IMR-90 (cell line): ENCODE results near the gene SLC39A11. TPM values are rescaled to one million over a fixed set of nuclear protein-coding genes. Genes with fewer than 3 reads are reported as not detected.

Experiments
- ATAC-seq: fragments of 200-7000 bp; cut with Tn5 transposase; 2 replicates; pipeline ENCODE4 v1.9.1; 2020; ENCODE audit warnings: low read depth, mild to moderate bottlenecking, moderate library complexity
- BruUV-seq: library from RNA; stranded (reverse); fragments of 400-500 nt; replicated peaks from 2 replicates; lab custom pipeline; 2021; lab: Mats Ljungman, UMichigan
- CTCF ChIA-PET: fragments of 300-600 bp; formaldehyde crosslinking; extraction: SDS; loops from one replicate; lab custom pipeline; 2021; ENCODE audit warnings: antibody characterized with exemption; lab: Yijun Ruan, JAX
- POLR2A ChIA-PET: fragments of 300-600 bp; sonication (Branson Sonifier 250); formaldehyde crosslinking; loops from one replicate; lab custom pipeline; 2022; ENCODE audit warnings: antibody characterized with exemption; ENCODE audit not compliant: unreplicated experiment; lab: Charles Lee
- DNase-seq: peaks from one replicate; pipeline ENCODE4 v3.0.0; 2013
- H2AFZ ChIP-seq: replicated peaks from 2 replicates; pipeline ENCODE3; 2013; ENCODE audit warnings: low read length, mild to moderate bottlenecking; ENCODE audit not compliant: poor library complexity
- H2AK5ac ChIP-seq: 2 replicates; pipeline ENCODE4 v1.6.1; 2013; ENCODE audit warnings: low read depth, low read length, inconsistent platforms
- H2AK9ac ChIP-seq: replicated peaks from 2 replicates; pipeline ENCODE3; 2013; ENCODE audit warnings: mild to moderate bottlenecking, low read depth, low read length, moderate library complexity; ENCODE audit not compliant: poor library complexity
- H2BK120ac ChIP-seq: 2 replicates; pipeline ENCODE4 v1.6.1; 2013; ENCODE audit warnings: low read depth, low read length, inconsistent platforms
- H2BK15ac ChIP-seq: 3 replicates; pipeline ENCODE4 v1.6.1; 2013; ENCODE audit warnings: low read depth, low read length, inconsistent platforms
- H2BK20ac ChIP-seq: 2 replicates; pipeline ENCODE4 v1.6.1; 2013; ENCODE audit warnings: low read depth, mild to moderate bottlenecking, inconsistent platforms, low read length, moderate library complexity
- H2BK5ac ChIP-seq: 2 replicates; pipeline ENCODE4 v1.6.1; 2013; ENCODE audit warnings: mild to moderate bottlenecking, low read depth, low read length, inconsistent platforms; ENCODE audit not compliant: poor library complexity, severe bottlenecking
- H3K14ac ChIP-seq: replicated peaks from 2 replicates; pipeline ENCODE4 v1.6.1; 2013; ENCODE audit warnings: low read depth, low read length, inconsistent platforms
- H3K18ac ChIP-seq: 2 replicates; pipeline ENCODE4 v1.6.1; 2013; ENCODE audit warnings: low read depth, low read length, control low read depth
- H3K23ac ChIP-seq: 2 replicates; pipeline ENCODE4 v1.6.1; 2013; ENCODE audit warnings: low read depth, low read length, inconsistent platforms
- H3K27ac ChIP-seq: 2 replicates; pipeline ENCODE4 v1.5.1; 2013; ENCODE audit warnings: mild to moderate bottlenecking, control low read depth, low read length; ENCODE audit not compliant: insufficient read depth
- H3K27me3 ChIP-seq: 2 replicates; pipeline ENCODE4 v1.6.1; 2013; ENCODE audit warnings: low read length; ENCODE audit not compliant: control insufficient read depth, insufficient read depth
- H3K36me3 ChIP-seq: 2 replicates; pipeline ENCODE4 v1.6.1; 2013; ENCODE audit warnings: low read length, mixed read lengths; ENCODE audit not compliant: control insufficient read depth, insufficient read depth
- H3K4ac ChIP-seq: 2 replicates; pipeline ENCODE4 v1.6.1; 2013; ENCODE audit warnings: low read depth, low read length, inconsistent platforms
- H3K4me1 ChIP-seq: 2 replicates; pipeline ENCODE4 v1.6.1; 2013; ENCODE audit warnings: low read length, mixed read lengths; ENCODE audit not compliant: control insufficient read depth, insufficient read depth
- H3K4me2 ChIP-seq: 2 replicates; pipeline ENCODE4 v1.6.1; 2013; ENCODE audit warnings: low read depth, mild to moderate bottlenecking, control low read depth, low read length, moderate library complexity
- H3K4me3 ChIP-seq: 2 replicates; pipeline ENCODE4 v1.5.1; 2013; ENCODE audit warnings: low read depth, mild to moderate bottlenecking, control low read depth, low read length, moderate library complexity; ENCODE audit not compliant: insufficient read depth
- H3K56ac ChIP-seq: 2 replicates; pipeline ENCODE4 v1.6.1; 2013; ENCODE audit warnings: low read length, inconsistent platforms; ENCODE audit not compliant: insufficient read depth; ENCODE audit errors: extremely low read depth
- H3K79me1 ChIP-seq, 2 experiments: 2 replicates each; pipeline ENCODE4 v1.6.1; 2013; ENCODE audit warnings: low read length in 2 of 2, inconsistent platforms in 1 of 2, low read depth in 1 of 2
- H3K9ac ChIP-seq: 2 replicates; pipeline ENCODE4 v1.6.1; 2013; ENCODE audit warnings: low read depth, low read length, control low read depth
- H3K9me1 ChIP-seq: 2 replicates; pipeline ENCODE4 v1.6.1; 2013; ENCODE audit warnings: low read length, inconsistent platforms; ENCODE audit not compliant: insufficient read depth
- H3K9me3 ChIP-seq: 2 replicates; pipeline ENCODE4 v1.6.1; 2013; ENCODE audit warnings: low read length; ENCODE audit not compliant: control insufficient read depth, insufficient read depth
- H4K20me1 ChIP-seq: 2 replicates; pipeline ENCODE4 v1.6.1; 2013; ENCODE audit warnings: low read length, inconsistent platforms; ENCODE audit not compliant: insufficient read depth
- H4K5ac ChIP-seq: 2 replicates; pipeline ENCODE4 v1.6.1; 2013; ENCODE audit warnings: mild to moderate bottlenecking, low read depth, low read length, control low read depth
- H4K8ac ChIP-seq, 2 experiments: 2 replicates each; pipeline ENCODE4 v1.6.1; 2013; ENCODE audit warnings: low read depth in 2 of 2, low read length in 2 of 2, control low read depth in 1 of 2, inconsistent platforms in 1 of 2
- H4K91ac ChIP-seq: 2 replicates; pipeline ENCODE4 v1.6.1; 2013; ENCODE audit warnings: low read depth, low read length, inconsistent platforms; ENCODE audit not compliant: insufficient read depth
- BHLHE40 ChIP-seq: fragments of 150-350 bp; IDR thresholded peaks from 2 replicates; pipeline ENCODE4 v1.6.1; 2016; ENCODE audit warnings: mild to moderate bottlenecking, low read depth, low read length
- CEBPB ChIP-seq: IDR thresholded peaks from 2 replicates; pipeline ENCODE4 v1.6.1; 2012; ENCODE audit warnings: low read depth, low read length, improper control_type of control experiment
- CHD1 ChIP-seq: IDR thresholded peaks from 2 replicates; pipeline ENCODE4 v1.6.1; 2012; ENCODE audit warnings: low read depth, low read length, improper control_type of control experiment
- FOS ChIP-seq: fragments of 150-350 bp; IDR thresholded peaks from 2 replicates; pipeline ENCODE4 v1.6.1; 2016; ENCODE audit warnings: low read depth, low read length
- MAFK ChIP-seq: IDR thresholded peaks from 2 replicates; pipeline ENCODE4 v1.6.1; 2012; ENCODE audit warnings: low read depth, low read length, improper control_type of control experiment
- MAZ ChIP-seq: IDR thresholded peaks from 2 replicates; pipeline ENCODE4 v1.6.1; 2012; ENCODE audit warnings: low read depth, mild to moderate bottlenecking, low read length, improper control_type of control experiment, moderate library complexity, borderline replicate concordance
- MXI1 ChIP-seq: IDR thresholded peaks from 2 replicates; pipeline ENCODE4 v1.6.1; 2012; ENCODE audit warnings: low read depth, mild to moderate bottlenecking, low read length, moderate library complexity, borderline replicate concordance
- NFE2L2 ChIP-seq: fragments of 150-350 bp; IDR thresholded peaks from 2 replicates; pipeline ENCODE4 v1.6.1; 2016; ENCODE audit warnings: low read depth, mild to moderate bottlenecking, low read length
- RAD21 ChIP-seq: IDR thresholded peaks from 2 replicates; pipeline ENCODE4 v1.6.1; 2012; ENCODE audit warnings: low read length, improper control_type of control experiment
- RCOR1 ChIP-seq: IDR thresholded peaks from 2 replicates; pipeline ENCODE4 v1.6.1; 2012; ENCODE audit warnings: mild to moderate bottlenecking, low read length, improper control_type of control experiment; ENCODE audit not compliant: insufficient replicate concordance
- RFX5 ChIP-seq: IDR thresholded peaks from 2 replicates; pipeline ENCODE4 v1.8.0; 2012; ENCODE audit warnings: low read depth, mild to moderate bottlenecking, low read length, moderate library complexity
- SMC3 ChIP-seq: fragments of 150-350 bp; IDR thresholded peaks from 2 replicates; pipeline ENCODE4 v1.6.1; 2016; ENCODE audit warnings: low read depth, mild to moderate bottlenecking, antibody characterized with exemption, low read length, moderate library complexity
- WGBS, 2 experiments: methylation state at CpG; one replicate each; pipeline versions ENCODE4 v1.1.5 to v1.1.7; 2013; ENCODE audit warnings: missing lambda C conversion rate in 2 of 2; ENCODE audit not compliant: insufficient read length in 1 of 2; ENCODE audit errors: extremely low coverage in 2 of 2; 5-methylcytosine and 5-hydroxymethylcytosine counted together
- dilution Hi-C: fragments of 300-500 bp; cut with HindIII; formaldehyde crosslinking; loops from one replicate; pipeline ENCODE4 v1.14.3; 2018; ENCODE audit warnings: low sequenced_read_pairs; ENCODE audit not compliant: unreplicated experiment
- in situ Hi-C: fragments of 300-500 bp; cut with MboI; formaldehyde crosslinking; loops from 3 replicates; pipeline ENCODE4 v1.14.3; 2019; ENCODE audit warnings: low sequenced_read_pairs, inconsistent platforms, mixed read lengths
- intact Hi-C: fragments of 100-400 bp; cut with micrococcal nuclease; formaldehyde crosslinking; loops from 2 replicates; pipeline ENCODE4 v1.10.0; 2022
- polyA plus RNA-seq, 3 experiments: library from polyadenylated mRNA; depleted of rRNA; stranded (reverse); fragments of >200 nt; gene quantifications; 2 replicates each; pipeline ENCODE4 v1.2.3, GENCODE V29; 2012; ENCODE audit warnings: low replicate concordance in 1 of 3
- total RNA-seq: library from RNA; depleted of rRNA; stranded (reverse); fragments of >200 nt; gene quantifications from 2 replicates; pipeline ENCODE4 v1.2.3, GENCODE V29; 2012
- TF ChIP-seq, protein P1 (sequence below): fragments of 150-350 bp; IDR thresholded peaks from 2 replicates; pipeline ENCODE4 v1.6.1; 2016; ENCODE audit warnings: low read depth, mild to moderate bottlenecking, low read length, moderate library complexity, borderline replicate concordance
- TF ChIP-seq, protein P2 (sequence below): fragments of 150-350 bp; IDR thresholded peaks from 2 replicates; pipeline ENCODE4 v1.6.1; 2017; ENCODE audit warnings: mild to moderate bottlenecking, antibody characterized with exemption, low read length, low read depth

Gene SLC39A11
- total and polyA plus RNA-seq, 2 of the 4 experiments (the other 2 are of a cell fraction) = 8.8 to 14.3 TPM

DNA sequence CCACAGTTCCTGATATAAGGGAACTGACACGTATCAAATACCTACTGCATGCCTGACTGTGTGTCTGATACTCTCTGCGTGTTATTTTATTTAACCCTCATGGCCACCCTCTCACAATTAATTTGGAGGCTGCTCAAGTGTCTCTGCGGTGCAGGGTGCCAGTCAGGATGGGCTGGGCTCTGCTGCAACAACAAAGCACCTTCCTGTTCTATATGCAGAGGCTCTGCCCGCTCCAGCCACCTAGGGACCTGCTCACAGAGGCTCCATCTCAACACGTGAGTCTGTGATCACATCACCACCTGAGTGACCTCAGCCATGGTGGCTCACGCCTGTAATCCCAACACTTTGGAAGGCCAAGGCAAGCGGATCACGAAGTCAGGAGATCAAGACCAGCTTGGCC, 87.1 kb downstream of the SLC39A11 start:
- 92% methylated on average over 4 of the region's 8 CpGs; no CpG with 5 or more reads in 1 of the 2 experiments for WGBS, 2 experiments

More for the DNA sequence above, 87.1 kb downstream of the SLC39A11 start:
- DNase-seq = no peak
- no peak overlapping the region for H2BK120ac ChIP-seq
- H4K5ac ChIP-seq = no peak overlapping the region
- no peak overlapping the region for H3K4me2 ChIP-seq
- H3K9me1 ChIP-seq = peaks cover 4% of the 10 kb centered on the region; the same call in 1 of the 2 replicates
- no peak overlapping the region for H3K18ac ChIP-seq
- no peaks in the 10 kb centered on the region for H3K27me3 ChIP-seq
- dilution Hi-C loops = no loop called here
- no peak overlapping the region for H2AFZ ChIP-seq
- H3K27ac ChIP-seq = no peak overlapping the region
- H3K79me1 ChIP-seq = peaks cover 4 to 7% of the 10 kb centered on the region in 2 experiments; a peak in 2 of 4 replicates
- H3K4me3 ChIP-seq = no peak overlapping the region
- H2AK9ac ChIP-seq = no peak overlapping the region
- H3K14ac ChIP-seq = no peak overlapping the region
- BruUV-seq = no TSS peak
- no peak overlapping the region for H2BK20ac ChIP-seq
- H3K56ac ChIP-seq = no peak overlapping the region
- no peak overlapping the region for H2AK5ac ChIP-seq
- ChIA-PET POLR2A (no interaction called here), CTCF (no interaction called here)
- TF ChIP-seq, protein P1, sequence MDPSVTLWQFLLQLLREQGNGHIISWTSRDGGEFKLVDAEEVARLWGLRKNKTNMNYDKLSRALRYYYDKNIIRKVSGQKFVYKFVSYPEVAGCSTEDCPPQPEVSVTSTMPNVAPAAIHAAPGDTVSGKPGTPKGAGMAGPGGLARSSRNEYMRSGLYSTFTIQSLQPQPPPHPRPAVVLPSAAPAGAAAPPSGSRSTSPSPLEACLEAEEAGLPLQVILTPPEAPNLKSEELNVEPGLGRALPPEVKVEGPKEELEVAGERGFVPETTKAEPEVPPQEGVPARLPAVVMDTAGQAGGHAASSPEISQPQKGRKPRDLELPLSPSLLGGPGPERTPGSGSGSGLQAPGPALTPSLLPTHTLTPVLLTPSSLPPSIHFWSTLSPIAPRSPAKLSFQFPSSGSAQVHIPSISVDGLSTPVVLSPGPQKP = no peak
- no peak for TF ChIP-seq MXI1
- TF ChIP-seq FOS = no peak
- TF ChIP-seq SMC3 = no peak
- no peak for TF ChIP-seq NFE2L2
- TF ChIP-seq, protein P2, sequence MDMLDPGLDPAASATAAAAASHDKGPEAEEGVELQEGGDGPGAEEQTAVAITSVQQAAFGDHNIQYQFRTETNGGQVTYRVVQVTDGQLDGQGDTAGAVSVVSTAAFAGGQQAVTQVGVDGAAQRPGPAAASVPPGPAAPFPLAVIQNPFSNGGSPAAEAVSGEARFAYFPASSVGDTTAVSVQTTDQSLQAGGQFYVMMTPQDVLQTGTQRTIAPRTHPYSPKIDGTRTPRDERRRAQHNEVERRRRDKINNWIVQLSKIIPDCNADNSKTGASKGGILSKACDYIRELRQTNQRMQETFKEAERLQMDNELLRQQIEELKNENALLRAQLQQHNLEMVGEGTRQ = no peak
- TF ChIP-seq RCOR1 = no peak
- no peak for TF ChIP-seq CHD1
- TF ChIP-seq MAFK = no peak
- TF ChIP-seq CEBPB = no peak
- TF ChIP-seq BHLHE40 = no peak
- no peak for TF ChIP-seq MAZ
- TF ChIP-seq RAD21 = no peak
- TF ChIP-seq RFX5 = no peak
- H3K23ac ChIP-seq = no peak overlapping the region
- no peak overlapping the region for H4K8ac ChIP-seq
- no peaks in the 10 kb centered on the region for H3K9me3 ChIP-seq
- H3K36me3 ChIP-seq = no peaks in the 10 kb centered on the region
- intact Hi-C loops = no loop called here
- H2BK15ac ChIP-seq = no peak overlapping the region
- H4K91ac ChIP-seq = no peak overlapping the region
- no peak overlapping the region for H3K9ac ChIP-seq
- no peak overlapping the region for H2BK5ac ChIP-seq
- ATAC-seq = no peak
- H3K4me1 ChIP-seq = peaks cover 3% of the 10 kb centered on the region; the same call in 1 of the 2 replicates
- in situ Hi-C loops = no loop called here
- no peak overlapping the region for H3K4ac ChIP-seq
- no peaks in the 10 kb centered on the region for H4K20me1 ChIP-seq
